K562 (cell line): Measurements from ENCODE around the gene ORAI2. TPM values are rescaled to one million over a fixed set of nuclear protein-coding genes. Genes with fewer than 3 reads are reported as not detected.

Experiments
- BHLHE40 ChIP-seq: IDR thresholded peaks from 2 replicates; pipeline ENCODE4 v1.6.1; 2011; ENCODE audit warnings: low read length, improper control_type of control experiment
- BRD9 ChIP-seq: fragments of 450-650 bp; IDR thresholded peaks from 2 replicates; pipeline ENCODE4 v1.6.1; 2018; ENCODE audit warnings: low read depth; ENCODE audit not compliant: partially characterized antibody
- CBFA2T2 ChIP-seq: fragments of 450-650 bp; conservative IDR thresholded peaks from 2 replicates; pipeline ENCODE4 v1.6.1; 2017; ENCODE audit warnings: mild to moderate bottlenecking
- FOSL1 ChIP-seq: fragments of 200-800 bp; sonication (Bioruptor generic); conservative IDR thresholded peaks from 2 replicates; pipeline ENCODE4 v1.6.1; 2016; ENCODE audit warnings: missing genetic modification characterization, missing compliant biosample characterization
- GABPB1 ChIP-seq: sonication (generic); formaldehyde crosslinking; IDR thresholded peaks from 2 replicates; pipeline ENCODE4 v1.8.0; 2022; ENCODE audit warnings: mild to moderate bottlenecking, missing genetic modification reagents
- HNRNPK ChIP-seq: fragments of 200-400 bp; formaldehyde crosslinking; IDR thresholded peaks from one replicate; pipeline ENCODE4 v1.6.1; 2018; ENCODE audit warnings: mild to moderate bottlenecking, low read depth, low read length; ENCODE audit not compliant: poor library complexity, severe bottlenecking
- LEF1 ChIP-seq: fragments of 450-650 bp; IDR thresholded peaks from 2 replicates; pipeline ENCODE4 v1.6.1; 2016; ENCODE audit warnings: mild to moderate bottlenecking
- PRMT5 ChIP-seq: sonication (generic); formaldehyde crosslinking; IDR thresholded peaks from 2 replicates; pipeline ENCODE4 v1.5.0; 2020; ENCODE audit warnings: missing genetic modification reagents
- RFX5 ChIP-seq: IDR thresholded peaks from 2 replicates; pipeline ENCODE4 v1.6.1; 2011; ENCODE audit warnings: low read depth, mild to moderate bottlenecking, improper control_type of control experiment, low read length
- SIRT6 ChIP-seq: IDR thresholded peaks from one replicate; pipeline ENCODE4 v1.6.1; 2012; ENCODE audit warnings: low read depth, mild to moderate bottlenecking, control low read depth, inconsistent platforms, low read length, moderate library complexity
- SRF ChIP-seq, 2 experiments: fragments of 250-450, 450-650 bp in 1 of 2; sonication (Bioruptor Pico) in 1 of 2; sonication (generic) in 1 of 2; formaldehyde crosslinking; IDR thresholded peaks; 2 replicates each; pipeline versions ENCODE4 v1.5.0 to v1.5.1; 2020 to 2022; ENCODE audit warnings: mild to moderate bottlenecking in 1 of 2, missing genetic modification reagents in 1 of 2
- TAF9B ChIP-seq: fragments of 450-650 bp; IDR thresholded peaks from 2 replicates; pipeline ENCODE4 v1.6.1; 2018; ENCODE audit warnings: mild to moderate bottlenecking; ENCODE audit not compliant: partially characterized antibody
- TCF7 ChIP-seq: sonication (generic); IDR thresholded peaks from 2 replicates; pipeline ENCODE4 v1.6.1; 2016; ENCODE audit warnings: antibody characterized with exemption, borderline replicate concordance
- ZC3H8 ChIP-seq: fragments of 450-650 bp; IDR thresholded peaks from 2 replicates; pipeline ENCODE4 v1.6.1; 2017
- ZNF239 ChIP-seq: fragments of 250-450 bp; sonication (Bioruptor Pico); IDR thresholded peaks from 2 replicates; pipeline ENCODE4 v1.4.0; 2020; ENCODE audit warnings: mild to moderate bottlenecking
- polyA plus RNA-seq, 8 experiments: library from polyadenylated mRNA; depleted of rRNA in 4 of 8; stranded (reverse) in 5 of 8; unstranded in 3 of 8; fragments of >200 nt; fragmentation: Nextera tagmentation in 2 of 8; fragmentation: Illumina TruSeq in 1 of 8; extraction: Ambion mirVana in 2 of 8; extraction: Trizol in 1 of 8; gene quantifications; 2 replicates each; pipeline versions ENCODE4 v1.2.1 to v1.2.3, GENCODE V29; 2011 to 2014; ENCODE audit warnings: inconsistent platforms in 1 of 8, missing spikeins in 1 of 8
- total RNA-seq, 7 experiments: library from RNA; depleted of rRNA in 6 of 7; stranded (reverse); fragments of >200 nt in 6 of 7; fragmentation: Illumina TruSeq in 2 of 7; extraction: Trizol in 2 of 7; gene quantifications; 2 replicates each; pipeline versions ENCODE4 v1.2.1 to v1.2.3, GENCODE V29; 2011 to 2021; ENCODE audit warnings: low replicate concordance in 1 of 7
- TF ChIP-seq, protein P1 (sequence below): sonication (generic); formaldehyde crosslinking; IDR thresholded peaks from 2 replicates; pipeline ENCODE4 v1.8.0; 2022; ENCODE audit warnings: mild to moderate bottlenecking, missing genetic modification reagents
- TF ChIP-seq, protein P2 (sequence below): sonication (generic); formaldehyde crosslinking; IDR thresholded peaks from 2 replicates; pipeline ENCODE4 v1.9.0; 2022; ENCODE audit warnings: mild to moderate bottlenecking, missing genetic modification reagents
- TF ChIP-seq, protein P3 (sequence below), 3 experiments: fragments of 200-800 bp in 1 of 3; fragments of 250-450 bp in 1 of 3; fragments of 450-650 bp in 1 of 3; sonication (Bioruptor Pico) in 1 of 3; sonication (Bioruptor generic) in 1 of 3; formaldehyde crosslinking in 1 of 3; IDR thresholded peaks; 2 replicates each; pipeline versions ENCODE4 v1.6.1 to v1.8.0; 2016 to 2022; ENCODE audit warnings: mild to moderate bottlenecking in 2 of 3, missing genetic modification characterization in 2 of 3, missing compliant biosample characterization in 1 of 3, moderate library complexity in 1 of 3
- TF ChIP-seq, protein P4 (sequence below): sonication (generic); formaldehyde crosslinking; IDR thresholded peaks from 2 replicates; pipeline ENCODE4 v1.8.0; 2023; ENCODE audit warnings: mild to moderate bottlenecking, missing genetic modification reagents

The ORAI2 gene
- total and polyA plus RNA-seq, 9 of the 15 experiments (the other 6 are each of a cell fraction or from before 2014, with no cell fraction given) = 1.1 to 27.7 (median 9.2) TPM

DNA sequence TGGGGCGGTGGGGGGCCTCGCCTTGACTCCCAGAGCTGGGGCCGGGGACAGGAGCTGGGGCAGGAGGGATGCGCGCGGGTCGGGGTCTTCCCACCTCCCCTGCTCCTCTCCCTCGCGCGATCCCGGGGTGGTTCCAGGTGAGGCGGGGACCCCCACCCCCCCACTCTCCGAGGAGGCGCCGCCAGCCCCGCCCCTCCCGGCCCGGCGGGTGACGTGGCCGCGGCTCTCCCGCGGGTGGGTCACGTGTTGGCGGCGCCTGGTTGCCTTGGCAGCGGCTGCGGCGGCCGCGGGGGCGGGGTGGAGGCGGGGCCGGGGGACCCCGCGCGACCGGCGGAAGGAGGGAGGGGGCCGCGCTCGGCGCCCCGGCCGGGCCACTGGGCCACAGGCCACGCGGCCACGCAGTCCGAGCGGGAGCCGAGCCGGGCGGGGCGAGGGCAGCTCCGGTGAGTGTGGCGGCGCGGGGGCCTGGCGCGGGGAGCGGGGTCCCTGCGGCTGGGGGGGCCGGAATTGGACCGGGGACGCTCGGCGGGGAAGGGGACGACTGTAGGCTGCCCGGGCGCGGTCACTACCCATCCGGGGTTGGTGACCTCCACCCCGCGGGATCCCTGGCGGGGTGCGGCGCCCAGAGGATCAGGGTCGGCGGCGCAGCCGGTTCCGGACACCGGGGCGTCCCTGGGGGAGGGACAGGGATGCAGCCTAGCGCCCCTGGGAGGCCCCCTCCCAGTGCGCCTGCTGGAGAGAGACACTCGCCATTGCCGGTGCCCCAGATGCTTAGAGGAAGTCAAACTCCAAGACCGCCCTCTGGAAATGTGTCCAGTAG, at the start of gene ORAI2 (continued):
- TF ChIP-seq GABPB1 (CRISPR knock-in tag) (0 out of 2 replicates have a peak, but pooled peaks have one; percentile 12), BRD9 (no peak), TAF9B (no peak), RFX5 (no peak), SRF (CRISPR knock-in tag; IDR thresholded peaks at IDR 0.05) (0 out of 4 replicates have a peak, but pooled peaks of 1 of the 2 experiments have one; percentile 17), BHLHE40 (peak; percentile 91), ZNF239 (CRISPR knock-in tag) (no peak), FOSL1 (tag) (peak; percentile 77), ZC3H8 (no peak), HNRNPK (no peak), SIRT6 (no peak), CBFA2T2 (no peak), TCF7 (no peak), PRMT5 (CRISPR knock-in tag) (no peak), LEF1 (no peak)
- TF ChIP-seq, protein P1, sequence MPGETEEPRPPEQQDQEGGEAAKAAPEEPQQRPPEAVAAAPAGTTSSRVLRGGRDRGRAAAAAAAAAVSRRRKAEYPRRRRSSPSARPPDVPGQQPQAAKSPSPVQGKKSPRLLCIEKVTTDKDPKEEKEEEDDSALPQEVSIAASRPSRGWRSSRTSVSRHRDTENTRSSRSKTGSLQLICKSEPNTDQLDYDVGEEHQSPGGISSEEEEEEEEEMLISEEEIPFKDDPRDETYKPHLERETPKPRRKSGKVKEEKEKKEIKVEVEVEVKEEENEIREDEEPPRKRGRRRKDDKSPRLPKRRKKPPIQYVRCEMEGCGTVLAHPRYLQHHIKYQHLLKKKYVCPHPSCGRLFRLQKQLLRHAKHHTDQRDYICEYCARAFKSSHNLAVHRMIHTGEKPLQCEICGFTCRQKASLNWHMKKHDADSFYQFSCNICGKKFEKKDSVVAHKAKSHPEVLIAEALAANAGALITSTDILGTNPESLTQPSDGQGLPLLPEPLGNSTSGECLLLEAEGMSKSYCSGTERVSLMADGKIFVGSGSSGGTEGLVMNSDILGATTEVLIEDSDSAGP (CRISPR knock-in tag) = no peak
- TF ChIP-seq, protein P2, sequence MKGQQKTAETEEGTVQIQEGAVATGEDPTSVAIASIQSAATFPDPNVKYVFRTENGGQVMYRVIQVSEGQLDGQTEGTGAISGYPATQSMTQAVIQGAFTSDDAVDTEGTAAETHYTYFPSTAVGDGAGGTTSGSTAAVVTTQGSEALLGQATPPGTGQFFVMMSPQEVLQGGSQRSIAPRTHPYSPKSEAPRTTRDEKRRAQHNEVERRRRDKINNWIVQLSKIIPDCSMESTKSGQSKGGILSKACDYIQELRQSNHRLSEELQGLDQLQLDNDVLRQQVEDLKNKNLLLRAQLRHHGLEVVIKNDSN (CRISPR knock-in tag) = peak; percentile 88
- TF ChIP-seq, protein P3, sequence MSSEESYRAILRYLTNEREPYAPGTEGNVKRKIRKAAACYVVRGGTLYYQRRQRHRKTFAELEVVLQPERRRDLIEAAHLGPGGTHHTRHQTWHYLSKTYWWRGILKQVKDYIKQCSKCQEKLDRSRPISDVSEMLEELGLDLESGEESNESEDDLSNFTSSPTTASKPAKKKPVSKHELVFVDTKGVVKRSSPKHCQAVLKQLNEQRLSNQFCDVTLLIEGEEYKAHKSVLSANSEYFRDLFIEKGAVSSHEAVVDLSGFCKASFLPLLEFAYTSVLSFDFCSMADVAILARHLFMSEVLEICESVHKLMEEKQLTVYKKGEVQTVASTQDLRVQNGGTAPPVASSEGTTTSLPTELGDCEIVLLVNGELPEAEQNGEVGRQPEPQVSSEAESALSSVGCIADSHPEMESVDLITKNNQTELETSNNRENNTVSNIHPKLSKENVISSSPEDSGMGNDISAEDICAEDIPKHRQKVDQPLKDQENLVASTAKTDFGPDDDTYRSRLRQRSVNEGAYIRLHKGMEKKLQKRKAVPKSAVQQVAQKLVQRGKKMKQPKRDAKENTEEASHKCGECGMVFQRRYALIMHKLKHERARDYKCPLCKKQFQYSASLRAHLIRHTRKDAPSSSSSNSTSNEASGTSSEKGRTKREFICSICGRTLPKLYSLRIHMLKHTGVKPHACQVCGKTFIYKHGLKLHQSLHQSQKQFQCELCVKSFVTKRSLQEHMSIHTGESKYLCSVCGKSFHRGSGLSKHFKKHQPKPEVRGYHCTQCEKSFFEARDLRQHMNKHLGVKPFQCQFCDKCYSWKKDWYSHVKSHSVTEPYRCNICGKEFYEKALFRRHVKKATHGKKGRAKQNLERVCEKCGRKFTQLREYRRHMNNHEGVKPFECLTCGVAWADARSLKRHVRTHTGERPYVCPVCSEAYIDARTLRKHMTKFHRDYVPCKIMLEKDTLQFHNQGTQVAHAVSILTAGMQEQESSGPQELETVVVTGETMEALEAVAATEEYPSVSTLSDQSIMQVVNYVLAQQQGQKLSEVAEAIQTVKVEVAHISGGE (CRISPR knock-in tag; IDR thresholded peaks at IDR 0.05) = no peak
- TF ChIP-seq, protein P4, sequence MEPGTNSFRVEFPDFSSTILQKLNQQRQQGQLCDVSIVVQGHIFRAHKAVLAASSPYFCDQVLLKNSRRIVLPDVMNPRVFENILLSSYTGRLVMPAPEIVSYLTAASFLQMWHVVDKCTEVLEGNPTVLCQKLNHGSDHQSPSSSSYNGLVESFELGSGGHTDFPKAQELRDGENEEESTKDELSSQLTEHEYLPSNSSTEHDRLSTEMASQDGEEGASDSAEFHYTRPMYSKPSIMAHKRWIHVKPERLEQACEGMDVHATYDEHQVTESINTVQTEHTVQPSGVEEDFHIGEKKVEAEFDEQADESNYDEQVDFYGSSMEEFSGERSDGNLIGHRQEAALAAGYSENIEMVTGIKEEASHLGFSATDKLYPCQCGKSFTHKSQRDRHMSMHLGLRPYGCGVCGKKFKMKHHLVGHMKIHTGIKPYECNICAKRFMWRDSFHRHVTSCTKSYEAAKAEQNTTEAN (CRISPR knock-in tag) = no peak
